ENCODE measurements around the gene FAM120AOS.
A peak's percentile ranks its signal among the peaks of the same experiment; 100 is the strongest.

Gene FAM120AOS

GRCh38 chr9:93436655-93437407 lies 16.6 kb downstream of the FAM120AOS start:
- no peak for DNase-seq

GRCh38 chr9:93436218-93436617 lies 17.2 kb downstream of the FAM120AOS start:
- no peak for DNase-seq

- no peak for DNase-seq
Observed at GRCh38 chr9:93435386-93435785, 18.0 kb downstream of the FAM120AOS start.

- no peak for DNase-seq
Observed at GRCh38 chr9:93434056-93434455, 19.3 kb downstream of the FAM120AOS start.

GRCh38 chr9:93432964-93433363 lies 20.4 kb downstream of the FAM120AOS start:
- no peak for DNase-seq

- DNase-seq, result no peak
Observed at GRCh38 chr9:93431539-93432105, 21.8 kb downstream of the FAM120AOS start.

GRCh38 chr9:93427655-93428379 lies 25.6 kb downstream of the FAM120AOS start:
- DNase-seq, result no peak

GRCh38 chr9:93422977-93423616 lies 30.3 kb downstream of the FAM120AOS start:
- no peak for DNase-seq

- no peak for DNase-seq
Observed at GRCh38 chr9:93419023-93419422, 34.4 kb downstream of the FAM120AOS start.

- no peak for DNase-seq
Observed at GRCh38 chr9:93417538-93417937, 35.8 kb downstream of the FAM120AOS start.

GRCh38 chr9:93416530-93417235 lies 36.7 kb downstream of the FAM120AOS start:
- no peak for DNase-seq

GRCh38 chr9:93415176-93415690 lies 38.1 kb downstream of the FAM120AOS start:
- no peak for DNase-seq

- DNase-seq, result no peak
Observed at GRCh38 chr9:93413530-93413929, 39.9 kb downstream of the FAM120AOS start.

GRCh38 chr9:93406371-93406770 lies 47.0 kb downstream of the FAM120AOS start:
- DNase-seq, result no peak

- no peak for DNase-seq
Observed at GRCh38 chr9:93398471-93398870, 54.9 kb downstream of the FAM120AOS start.

- DNase-seq, result peak; percentile 38
Observed at GRCh38 chr9:93397661-93398373, 55.6 kb downstream of the FAM120AOS start.
